ENCODE measurements around the gene ST6GALNAC3.

Gene ST6GALNAC3

GRCh38 chr1:76418531-76418930 is 344.0 kb downstream of the ST6GALNAC3 start:
- DNase-seq (ENCODE audit: low read depth in 2 of 2, low spot score in 1 of 2), result no peak

GRCh38 chr1:76419603-76420002 is 345.1 kb downstream of the ST6GALNAC3 start:
- DNase-seq (ENCODE audit: low read depth in 2 of 2, low spot score in 1 of 2), result no peak

- no peak for DNase-seq (ENCODE audit: low read depth in 2 of 2, low spot score in 1 of 2)
Observed at GRCh38 chr1:76425201-76426145, 350.9 kb downstream of the ST6GALNAC3 start.

- no peak for DNase-seq (ENCODE audit: low read depth in 2 of 2, low spot score in 1 of 2)
Observed at GRCh38 chr1:76426606-76427005, 352.1 kb downstream of the ST6GALNAC3 start.

- no peak for DNase-seq (ENCODE audit: low read depth in 2 of 2, low spot score in 1 of 2)
Observed at GRCh38 chr1:76428028-76428427, 353.5 kb downstream of the ST6GALNAC3 start.

- DNase-seq (ENCODE audit: low read depth in 2 of 2, low spot score in 1 of 2), result no peak
Observed at GRCh38 chr1:76430531-76430930, 356.0 kb downstream of the ST6GALNAC3 start.

GRCh38 chr1:76433526-76433925 is 359.0 kb downstream of the ST6GALNAC3 start:
- no peak for DNase-seq (ENCODE audit: low read depth in 2 of 2, low spot score in 1 of 2)

- no peak for DNase-seq (ENCODE audit: low read depth in 2 of 2, low spot score in 1 of 2)
Observed at GRCh38 chr1:76443217-76443616, 368.7 kb downstream of the ST6GALNAC3 start.

- no peak for DNase-seq (ENCODE audit: low read depth in 2 of 2, low spot score in 1 of 2)
Observed at GRCh38 chr1:76444773-76445172, 370.2 kb downstream of the ST6GALNAC3 start.

GRCh38 chr1:76450229-76450628 is 375.7 kb downstream of the ST6GALNAC3 start:
- DNase-seq (ENCODE audit: low read depth in 2 of 2, low spot score in 1 of 2), result no peak

GRCh38 chr1:76463278-76463677 is 388.7 kb downstream of the ST6GALNAC3 start:
- no peak for DNase-seq (ENCODE audit: low read depth in 2 of 2, low spot score in 1 of 2)

- DNase-seq (ENCODE audit: low read depth in 2 of 2, low spot score in 1 of 2), result no peak
Observed at GRCh38 chr1:76463849-76464248, 389.3 kb downstream of the ST6GALNAC3 start.

GRCh38 chr1:76465030-76465429 is 390.5 kb downstream of the ST6GALNAC3 start:
- DNase-seq (ENCODE audit: low read depth in 2 of 2, low spot score in 1 of 2), result no peak

- DNase-seq (ENCODE audit: low read depth in 2 of 2, low spot score in 1 of 2), result no peak
Observed at GRCh38 chr1:76470166-76470565, 395.6 kb downstream of the ST6GALNAC3 start.

- no peak for DNase-seq (ENCODE audit: low read depth in 2 of 2, low spot score in 1 of 2)
Observed at GRCh38 chr1:76471536-76471935, 397.0 kb downstream of the ST6GALNAC3 start.

GRCh38 chr1:76473591-76473990 is 399.0 kb downstream of the ST6GALNAC3 start:
- DNase-seq (ENCODE audit: low read depth in 2 of 2, low spot score in 1 of 2), result no peak

GRCh38 chr1:76474922-76475321 is 400.4 kb downstream of the ST6GALNAC3 start:
- DNase-seq (ENCODE audit: low read depth in 2 of 2, low spot score in 1 of 2), result no peak

- DNase-seq (ENCODE audit: low read depth in 2 of 2, low spot score in 1 of 2), result no peak
Observed at GRCh38 chr1:76477156-76477555, 402.6 kb downstream of the ST6GALNAC3 start.

- no peak for DNase-seq (ENCODE audit: low read depth in 2 of 2, low spot score in 1 of 2)
Observed at GRCh38 chr1:76480827-76481226, 406.3 kb downstream of the ST6GALNAC3 start.

- DNase-seq (ENCODE audit: low read depth in 2 of 2, low spot score in 1 of 2), result no peak
Observed at GRCh38 chr1:76481672-76482071, 407.1 kb downstream of the ST6GALNAC3 start.

- DNase-seq (ENCODE audit: low read depth in 2 of 2, low spot score in 1 of 2), result no peak
Observed at GRCh38 chr1:76482272-76482671, 407.7 kb downstream of the ST6GALNAC3 start.

GRCh38 chr1:76491737-76492136 is 417.2 kb downstream of the ST6GALNAC3 start:
- DNase-seq (ENCODE audit: low read depth in 2 of 2, low spot score in 1 of 2), result no peak

Measured in stimulated activated CD8-positive, alpha-beta memory T cell treated with anti-CD3 and anti-CD28 coated beads, Interleukin-4, amount 100 ng/mL, for 4 hours (primary cell).